ENCODE results near the gene BANF1. TPM values are rescaled to one million over a fixed set of nuclear protein-coding genes. Genes with fewer than 3 reads are reported as not detected.

The BANF1 gene
- total RNA-seq, 1 experiment from 2014 or later, result 269 TPM

DNA sequence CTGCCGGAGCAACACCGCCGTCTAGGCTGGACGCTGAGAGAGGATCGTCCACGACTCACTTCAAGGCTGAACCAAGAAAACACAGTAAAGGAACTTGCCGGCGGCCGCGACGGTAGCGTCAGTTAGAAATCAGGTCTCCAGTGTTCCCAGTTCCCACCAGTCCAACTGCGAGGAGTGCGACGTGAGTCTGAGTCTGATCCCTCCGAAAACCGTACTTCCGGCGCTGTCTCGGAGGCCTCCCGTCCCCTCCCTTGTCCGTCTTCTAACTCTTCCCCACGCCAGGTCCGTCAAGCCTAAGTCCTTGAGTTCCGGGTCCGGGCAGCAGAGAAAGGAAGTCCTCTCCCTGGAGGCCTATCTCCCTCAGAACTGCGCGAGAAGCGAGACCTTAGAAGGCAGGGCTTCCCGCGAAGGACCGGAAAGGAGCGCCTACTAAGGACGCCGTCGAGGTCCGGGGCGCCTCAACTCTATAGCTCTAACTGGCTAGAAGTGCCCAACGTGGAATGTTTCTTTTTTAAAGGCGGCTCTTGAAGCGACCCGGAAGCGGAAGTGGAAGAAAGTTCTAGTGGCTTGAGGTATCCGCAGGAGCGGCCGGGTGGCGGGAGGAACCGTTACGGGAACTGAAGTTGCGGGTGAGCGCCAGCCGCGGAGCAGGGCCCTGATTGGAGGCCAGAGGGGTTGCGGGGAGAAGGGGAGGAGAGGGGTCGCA lies at the start of gene BANF1, which contains the start of gene EIF1AD (continued):
- TF ChIP-seq, protein P1, sequence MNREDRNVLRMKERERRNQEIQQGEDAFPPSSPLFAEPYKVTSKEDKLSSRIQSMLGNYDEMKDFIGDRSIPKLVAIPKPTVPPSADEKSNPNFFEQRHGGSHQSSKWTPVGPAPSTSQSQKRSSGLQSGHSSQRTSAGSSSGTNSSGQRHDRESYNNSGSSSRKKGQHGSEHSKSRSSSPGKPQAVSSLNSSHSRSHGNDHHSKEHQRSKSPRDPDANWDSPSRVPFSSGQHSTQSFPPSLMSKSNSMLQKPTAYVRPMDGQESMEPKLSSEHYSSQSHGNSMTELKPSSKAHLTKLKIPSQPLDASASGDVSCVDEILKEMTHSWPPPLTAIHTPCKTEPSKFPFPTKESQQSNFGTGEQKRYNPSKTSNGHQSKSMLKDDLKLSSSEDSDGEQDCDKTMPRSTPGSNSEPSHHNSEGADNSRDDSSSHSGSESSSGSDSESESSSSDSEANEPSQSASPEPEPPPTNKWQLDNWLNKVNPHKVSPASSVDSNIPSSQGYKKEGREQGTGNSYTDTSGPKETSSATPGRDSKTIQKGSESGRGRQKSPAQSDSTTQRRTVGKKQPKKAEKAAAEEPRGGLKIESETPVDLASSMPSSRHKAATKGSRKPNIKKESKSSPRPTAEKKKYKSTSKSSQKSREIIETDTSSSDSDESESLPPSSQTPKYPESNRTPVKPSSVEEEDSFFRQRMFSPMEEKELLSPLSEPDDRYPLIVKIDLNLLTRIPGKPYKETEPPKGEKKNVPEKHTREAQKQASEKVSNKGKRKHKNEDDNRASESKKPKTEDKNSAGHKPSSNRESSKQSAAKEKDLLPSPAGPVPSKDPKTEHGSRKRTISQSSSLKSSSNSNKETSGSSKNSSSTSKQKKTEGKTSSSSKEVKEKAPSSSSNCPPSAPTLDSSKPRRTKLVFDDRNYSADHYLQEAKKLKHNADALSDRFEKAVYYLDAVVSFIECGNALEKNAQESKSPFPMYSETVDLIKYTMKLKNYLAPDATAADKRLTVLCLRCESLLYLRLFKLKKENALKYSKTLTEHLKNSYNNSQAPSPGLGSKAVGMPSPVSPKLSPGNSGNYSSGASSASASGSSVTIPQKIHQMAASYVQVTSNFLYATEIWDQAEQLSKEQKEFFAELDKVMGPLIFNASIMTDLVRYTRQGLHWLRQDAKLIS (CRISPR knock-in tag; IDR thresholded peaks at IDR 0.05; ENCODE audit: borderline replicate concordance), result no peak
- TF ChIP-seq, protein P2, sequence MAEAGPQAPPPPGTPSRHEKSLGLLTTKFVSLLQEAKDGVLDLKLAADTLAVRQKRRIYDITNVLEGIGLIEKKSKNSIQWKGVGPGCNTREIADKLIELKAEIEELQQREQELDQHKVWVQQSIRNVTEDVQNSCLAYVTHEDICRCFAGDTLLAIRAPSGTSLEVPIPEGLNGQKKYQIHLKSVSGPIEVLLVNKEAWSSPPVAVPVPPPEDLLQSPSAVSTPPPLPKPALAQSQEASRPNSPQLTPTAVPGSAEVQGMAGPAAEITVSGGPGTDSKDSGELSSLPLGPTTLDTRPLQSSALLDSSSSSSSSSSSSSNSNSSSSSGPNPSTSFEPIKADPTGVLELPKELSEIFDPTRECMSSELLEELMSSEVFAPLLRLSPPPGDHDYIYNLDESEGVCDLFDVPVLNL (CRISPR knock-in tag; IDR thresholded peaks at IDR 0.05; ENCODE audit: borderline replicate concordance, low read depth), result no peak
- TF ChIP-seq, protein P3, sequence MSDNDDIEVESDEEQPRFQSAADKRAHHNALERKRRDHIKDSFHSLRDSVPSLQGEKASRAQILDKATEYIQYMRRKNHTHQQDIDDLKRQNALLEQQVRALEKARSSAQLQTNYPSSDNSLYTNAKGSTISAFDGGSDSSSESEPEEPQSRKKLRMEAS (CRISPR knock-in tag; IDR thresholded peaks at IDR 0.05), result peak; percentile 83
- 0 out of 2 replicates have a peak, but pooled peaks have one; percentile 58 for TF ChIP-seq KAT7 (CRISPR knock-in tag; IDR thresholded peaks at IDR 0.05; ENCODE audit: borderline replicate concordance)
- peak; percentile 80 for TF ChIP-seq SP1 (CRISPR knock-in tag; conservative IDR thresholded peaks at IDR 0.05)
- TF ChIP-seq, protein P4, sequence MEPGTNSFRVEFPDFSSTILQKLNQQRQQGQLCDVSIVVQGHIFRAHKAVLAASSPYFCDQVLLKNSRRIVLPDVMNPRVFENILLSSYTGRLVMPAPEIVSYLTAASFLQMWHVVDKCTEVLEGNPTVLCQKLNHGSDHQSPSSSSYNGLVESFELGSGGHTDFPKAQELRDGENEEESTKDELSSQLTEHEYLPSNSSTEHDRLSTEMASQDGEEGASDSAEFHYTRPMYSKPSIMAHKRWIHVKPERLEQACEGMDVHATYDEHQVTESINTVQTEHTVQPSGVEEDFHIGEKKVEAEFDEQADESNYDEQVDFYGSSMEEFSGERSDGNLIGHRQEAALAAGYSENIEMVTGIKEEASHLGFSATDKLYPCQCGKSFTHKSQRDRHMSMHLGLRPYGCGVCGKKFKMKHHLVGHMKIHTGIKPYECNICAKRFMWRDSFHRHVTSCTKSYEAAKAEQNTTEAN (CRISPR knock-in tag; IDR thresholded peaks at IDR 0.05), result peak; percentile 38; the same call in 1 of the 2 replicates
- no peak for TF ChIP-seq ZNF121 (CRISPR knock-in tag; IDR thresholded peaks at IDR 0.05)
- TF ChIP-seq, protein P5, sequence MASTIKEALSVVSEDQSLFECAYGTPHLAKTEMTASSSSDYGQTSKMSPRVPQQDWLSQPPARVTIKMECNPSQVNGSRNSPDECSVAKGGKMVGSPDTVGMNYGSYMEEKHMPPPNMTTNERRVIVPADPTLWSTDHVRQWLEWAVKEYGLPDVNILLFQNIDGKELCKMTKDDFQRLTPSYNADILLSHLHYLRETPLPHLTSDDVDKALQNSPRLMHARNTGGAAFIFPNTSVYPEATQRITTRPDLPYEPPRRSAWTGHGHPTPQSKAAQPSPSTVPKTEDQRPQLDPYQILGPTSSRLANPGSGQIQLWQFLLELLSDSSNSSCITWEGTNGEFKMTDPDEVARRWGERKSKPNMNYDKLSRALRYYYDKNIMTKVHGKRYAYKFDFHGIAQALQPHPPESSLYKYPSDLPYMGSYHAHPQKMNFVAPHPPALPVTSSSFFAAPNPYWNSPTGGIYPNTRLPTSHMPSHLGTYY (CRISPR knock-in tag; IDR thresholded peaks at IDR 0.05), result no peak

DNA sequence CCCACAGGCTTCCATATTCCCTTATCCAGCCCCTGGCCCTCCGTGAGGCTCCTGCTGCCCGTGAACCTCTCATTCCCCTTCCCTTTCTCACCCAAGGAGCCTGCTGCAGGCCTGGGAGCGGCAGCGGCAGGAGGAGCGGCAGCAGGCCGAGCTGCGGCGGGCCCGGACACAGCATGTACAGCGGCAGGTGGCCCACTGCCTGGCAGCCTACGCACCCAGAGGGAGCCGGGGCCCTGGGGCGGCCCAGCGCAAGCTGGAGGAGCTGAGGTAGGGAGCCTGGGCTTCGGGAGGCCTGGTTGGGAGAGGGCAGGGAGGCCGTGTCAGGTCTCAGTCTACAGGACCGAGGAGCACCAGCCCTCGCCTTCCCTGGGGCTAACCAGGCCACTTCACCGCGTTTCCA lies 48.8 kb upstream of the BANF1 start:
- DNase-seq (ENCODE audit: low spot score) (no peak), ATAC-seq (no peak)
- ChIA-PET CTCF (interaction anchor here (1.0 to 2.2 kb wide), 3 partner anchors 22 to 65 kb away, joined by 4 to 9 read pairs (median 7); partner anchors contain the start of gene FIBP), POLR2A (interaction anchor here (0.7 kb wide), 1 partner anchor 31 kb away, joined by 3 read pairs; no protein-coding TSS in a partner anchor)
- Mint-ChIP-seq H3K27ac (no peak overlapping the region), H3K4me1 (peaks cover 3% of the 10 kb centered on the region; the same call in 1 of the 2 replicates), H3K4me3 (no peak overlapping the region), H3K27me3 (ENCODE audit: low read depth) (peaks cover 3% of the 10 kb centered on the region; the same call in 1 of the 2 replicates), H3K9me3 (no peaks in the 10 kb centered on the region), H3K36me3 (no peaks in the 10 kb centered on the region)
- TF ChIP-seq, protein P6, sequence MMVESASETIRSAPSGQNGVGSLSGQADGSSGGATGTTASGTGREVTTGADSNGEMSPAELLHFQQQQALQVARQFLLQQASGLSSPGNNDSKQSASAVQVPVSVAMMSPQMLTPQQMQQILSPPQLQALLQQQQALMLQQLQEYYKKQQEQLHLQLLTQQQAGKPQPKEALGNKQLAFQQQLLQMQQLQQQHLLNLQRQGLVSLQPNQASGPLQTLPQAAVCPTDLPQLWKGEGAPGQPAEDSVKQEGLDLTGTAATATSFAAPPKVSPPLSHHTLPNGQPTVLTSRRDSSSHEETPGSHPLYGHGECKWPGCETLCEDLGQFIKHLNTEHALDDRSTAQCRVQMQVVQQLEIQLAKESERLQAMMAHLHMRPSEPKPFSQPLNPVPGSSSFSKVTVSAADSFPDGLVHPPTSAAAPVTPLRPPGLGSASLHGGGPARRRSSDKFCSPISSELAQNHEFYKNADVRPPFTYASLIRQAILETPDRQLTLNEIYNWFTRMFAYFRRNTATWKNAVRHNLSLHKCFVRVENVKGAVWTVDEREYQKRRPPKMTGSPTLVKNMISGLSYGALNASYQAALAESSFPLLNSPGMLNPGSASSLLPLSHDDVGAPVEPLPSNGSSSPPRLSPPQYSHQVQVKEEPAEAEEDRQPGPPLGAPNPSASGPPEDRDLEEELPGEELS (CRISPR knock-in tag; IDR thresholded peaks at IDR 0.05), result no peak
- no peak for TF ChIP-seq OVOL2 (CRISPR knock-in tag; IDR thresholded peaks at IDR 0.05; ENCODE audit: borderline replicate concordance)
- TF ChIP-seq, protein P5 (CRISPR knock-in tag; IDR thresholded peaks at IDR 0.05), result no peak
- TF ChIP-seq GRHL2 (CRISPR knock-in tag; IDR thresholded peaks at IDR 0.05; ENCODE audit: insufficient replicate concordance, severe bottlenecking), result no peak
- TF ChIP-seq, protein P7, sequence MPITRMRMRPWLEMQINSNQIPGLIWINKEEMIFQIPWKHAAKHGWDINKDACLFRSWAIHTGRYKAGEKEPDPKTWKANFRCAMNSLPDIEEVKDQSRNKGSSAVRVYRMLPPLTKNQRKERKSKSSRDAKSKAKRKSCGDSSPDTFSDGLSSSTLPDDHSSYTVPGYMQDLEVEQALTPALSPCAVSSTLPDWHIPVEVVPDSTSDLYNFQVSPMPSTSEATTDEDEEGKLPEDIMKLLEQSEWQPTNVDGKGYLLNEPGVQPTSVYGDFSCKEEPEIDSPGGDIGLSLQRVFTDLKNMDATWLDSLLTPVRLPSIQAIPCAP (CRISPR knock-in tag; IDR thresholded peaks at IDR 0.05), result no peak
- TF ChIP-seq, protein P4 (CRISPR knock-in tag; IDR thresholded peaks at IDR 0.05), result no peak
- TF ChIP-seq MYBL2 (CRISPR knock-in tag; IDR thresholded peaks at IDR 0.05), result no peak
- no peak for TF ChIP-seq JUN (CRISPR knock-in tag; IDR thresholded peaks at IDR 0.05)
- TF ChIP-seq, protein P8, sequence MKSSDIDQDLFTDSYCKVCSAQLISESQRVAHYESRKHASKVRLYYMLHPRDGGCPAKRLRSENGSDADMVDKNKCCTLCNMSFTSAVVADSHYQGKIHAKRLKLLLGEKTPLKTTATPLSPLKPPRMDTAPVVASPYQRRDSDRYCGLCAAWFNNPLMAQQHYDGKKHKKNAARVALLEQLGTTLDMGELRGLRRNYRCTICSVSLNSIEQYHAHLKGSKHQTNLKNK (CRISPR knock-in tag; IDR thresholded peaks at IDR 0.05), result no peak
- no peak for TF ChIP-seq PRRX2 (CRISPR knock-in tag; IDR thresholded peaks at IDR 0.05)
- no peak for TF ChIP-seq ATF1 (CRISPR knock-in tag; IDR thresholded peaks at IDR 0.05)
- no peak for TF ChIP-seq TCF7 (CRISPR knock-in tag; IDR thresholded peaks at IDR 0.05; ENCODE audit: low read depth)
- TF ChIP-seq SMAD3 (CRISPR knock-in tag; IDR thresholded peaks at IDR 0.05; ENCODE audit: borderline replicate concordance), result no peak
